ENCODE results near the gene RSAD1.

The RSAD1 gene

DNA sequence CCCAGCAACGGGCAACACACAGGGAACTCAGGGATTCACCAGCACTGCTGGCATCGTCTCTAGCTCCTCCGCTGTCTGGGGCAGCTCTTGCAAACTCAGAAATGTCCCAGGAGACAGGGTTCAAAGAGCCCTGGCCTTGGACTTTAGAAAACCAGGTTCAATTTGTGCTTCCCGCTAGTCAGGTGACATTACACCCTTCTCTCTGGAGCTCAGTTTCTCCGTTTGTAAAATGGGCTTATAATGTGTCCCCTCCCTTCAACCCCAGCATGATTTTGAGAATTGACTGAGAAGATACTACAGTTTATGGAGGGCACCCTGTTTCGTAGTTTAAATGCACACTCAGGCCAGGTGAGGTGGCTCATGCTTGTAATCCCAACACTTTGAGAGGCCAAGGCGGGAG, 27.6 kb downstream of the RSAD1 start:
- DNase-seq: no peak
- Histone ChIP-seq H4K20me1 (ENCODE audit: insufficient read depth, low read length) (no peaks in the 10 kb centered on the region), H3K4me2 (ENCODE audit: insufficient read depth, low read length) (no peak overlapping the region), H3K4me3 (ENCODE audit: low read depth in 1 of 2, low read length in 2 of 2) (no peak overlapping the region), H3K9me3 (ENCODE audit: insufficient read depth, low read length, severe bottlenecking) (no peaks in the 10 kb centered on the region), H3K27ac (ENCODE audit: low read length) (no peak overlapping the region), H3K36me3 (ENCODE audit: insufficient read depth, low read length) (no peaks in the 10 kb centered on the region), H2AFZ (ENCODE audit: low read depth, low read length) (no peak overlapping the region), H3K27me3 (ENCODE audit: insufficient read depth, low read length, poor library complexity) (peaks cover 10% of the 10 kb centered on the region), H3K9ac (ENCODE audit: low read depth, low read length) (no peak overlapping the region), H3K4me1 (ENCODE audit: insufficient read depth, low read length) (peaks cover 33% of the 10 kb centered on the region), H3K79me2 (ENCODE audit: insufficient read depth, low read length) (no peaks in the 10 kb centered on the region)
- TF ChIP-seq, protein P1, sequence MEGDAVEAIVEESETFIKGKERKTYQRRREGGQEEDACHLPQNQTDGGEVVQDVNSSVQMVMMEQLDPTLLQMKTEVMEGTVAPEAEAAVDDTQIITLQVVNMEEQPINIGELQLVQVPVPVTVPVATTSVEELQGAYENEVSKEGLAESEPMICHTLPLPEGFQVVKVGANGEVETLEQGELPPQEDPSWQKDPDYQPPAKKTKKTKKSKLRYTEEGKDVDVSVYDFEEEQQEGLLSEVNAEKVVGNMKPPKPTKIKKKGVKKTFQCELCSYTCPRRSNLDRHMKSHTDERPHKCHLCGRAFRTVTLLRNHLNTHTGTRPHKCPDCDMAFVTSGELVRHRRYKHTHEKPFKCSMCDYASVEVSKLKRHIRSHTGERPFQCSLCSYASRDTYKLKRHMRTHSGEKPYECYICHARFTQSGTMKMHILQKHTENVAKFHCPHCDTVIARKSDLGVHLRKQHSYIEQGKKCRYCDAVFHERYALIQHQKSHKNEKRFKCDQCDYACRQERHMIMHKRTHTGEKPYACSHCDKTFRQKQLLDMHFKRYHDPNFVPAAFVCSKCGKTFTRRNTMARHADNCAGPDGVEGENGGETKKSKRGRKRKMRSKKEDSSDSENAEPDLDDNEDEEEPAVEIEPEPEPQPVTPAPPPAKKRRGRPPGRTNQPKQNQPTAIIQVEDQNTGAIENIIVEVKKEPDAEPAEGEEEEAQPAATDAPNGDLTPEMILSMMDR (IDR thresholded peaks at IDR 0.05; ENCODE audit: borderline replicate concordance, extremely low read depth, low read length, poor library complexity, severe bottlenecking): no peak
- TF ChIP-seq EZH2 (IDR thresholded peaks at IDR 0.05; ENCODE audit: borderline replicate concordance, low read depth, low read length, severe bottlenecking): no peak
- no peak for ATAC-seq (ENCODE audit: insufficient read depth, low read depth)

DNA sequence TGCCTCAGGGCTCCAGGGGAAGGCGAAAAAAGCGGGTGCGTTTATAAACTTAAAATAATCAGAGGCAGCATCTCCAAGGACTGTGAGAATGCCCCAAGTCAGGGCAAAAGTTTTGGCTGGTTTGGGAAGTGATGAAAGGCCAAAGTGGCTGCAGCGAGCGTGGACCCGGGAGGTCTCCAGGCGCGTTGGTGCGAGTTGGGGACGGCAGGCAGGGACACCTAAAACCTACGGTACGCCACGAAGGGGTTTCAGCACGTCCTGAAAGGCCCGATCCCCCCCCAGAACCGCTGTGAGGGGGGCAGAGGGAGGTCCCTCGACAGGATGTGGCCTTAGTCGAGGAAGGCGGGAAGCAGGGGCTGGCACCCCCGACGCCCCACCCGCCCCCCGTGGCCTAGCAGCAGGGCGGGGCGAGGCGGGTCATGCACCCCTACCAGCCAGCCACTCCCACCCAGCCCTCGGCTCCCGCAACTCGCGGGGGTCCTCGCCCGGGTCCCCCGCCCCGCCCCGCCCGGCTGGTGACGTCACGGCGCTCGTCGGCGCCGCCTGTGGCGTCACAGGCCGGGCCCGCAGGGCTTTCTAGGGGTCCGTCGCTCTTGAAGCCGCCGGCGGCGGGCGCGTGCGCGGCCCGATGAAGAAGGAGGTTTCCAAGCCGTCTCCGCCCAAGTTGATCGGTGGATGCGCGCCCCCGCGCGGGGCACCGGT, 29.4 kb downstream of the RSAD1 start, which contains the start of gene MYCBPAP:
MYCBPAP (plus strand) TSS at position 569 of the 702 bp plus-strand sequence. CDS start 236 bp downstream, outside the sequence.
- peak; percentile 78 for DNase-seq

DNA sequence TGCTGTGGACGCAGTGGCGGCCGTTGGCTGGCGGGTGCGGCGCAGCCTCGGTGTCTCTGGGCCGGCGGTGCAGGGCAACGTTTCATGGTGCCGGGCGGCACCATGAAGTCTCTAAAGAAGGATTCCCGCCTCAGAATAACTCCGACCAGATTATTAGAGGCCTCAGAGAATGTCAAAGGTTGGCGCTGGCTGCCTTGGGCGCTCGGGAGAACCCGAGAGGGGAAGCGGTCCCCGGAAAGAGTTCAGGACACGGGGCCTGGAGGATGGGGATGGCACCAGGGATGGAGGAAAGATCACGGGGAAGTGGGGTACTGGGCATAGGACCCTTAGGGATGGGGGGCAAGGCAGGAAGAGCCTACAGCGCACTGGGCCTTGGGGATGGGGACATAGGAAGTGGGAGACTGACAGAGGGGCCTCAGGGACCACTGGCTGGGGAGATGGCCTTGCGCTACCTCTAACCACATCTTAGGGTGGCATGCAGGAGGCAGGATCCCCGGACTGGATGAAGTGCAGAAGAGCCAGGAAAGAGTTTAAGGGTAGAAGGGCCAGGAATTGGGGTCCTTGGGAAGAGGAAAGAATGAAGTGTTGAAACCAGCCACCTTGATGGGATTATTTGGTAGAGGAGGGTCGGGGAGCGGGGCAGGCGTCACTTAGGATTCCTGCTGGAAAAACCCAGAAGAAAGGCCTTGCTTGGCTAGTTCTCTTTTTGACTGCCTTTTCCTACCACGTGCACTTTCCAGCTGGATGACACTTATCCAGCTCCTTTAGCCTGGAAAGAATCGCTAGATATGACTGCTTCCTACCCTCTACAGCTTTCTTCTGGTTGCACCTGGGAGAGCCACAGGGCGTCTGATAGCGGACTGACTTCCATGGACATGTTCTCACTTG, 30.2 kb downstream of the RSAD1 start:
- peak overlapping the region; percentile 69 for H3K27ac ChIP-seq (ENCODE audit: low read length)
- H2AFZ ChIP-seq (ENCODE audit: low read depth, low read length): peak overlapping the region; percentile 73
- H3K9ac ChIP-seq (ENCODE audit: low read depth, low read length): peak overlapping the region; percentile 72
- peaks cover 33% of the 10 kb centered on the region for H3K4me1 ChIP-seq (ENCODE audit: insufficient read depth, low read length)
- DNase-seq (no peak), ATAC-seq (ENCODE audit: insufficient read depth, low read depth) (no peak)
- peak overlapping the region; percentile 42 to 79 for H3K4me3 ChIP-seq (ENCODE audit: low read depth in 1 of 2, low read length in 2 of 2)
- TF ChIP-seq, protein P1 (IDR thresholded peaks at IDR 0.05; ENCODE audit: borderline replicate concordance, extremely low read depth, low read length, poor library complexity, severe bottlenecking): peak; percentile 20
- TF ChIP-seq EZH2 (IDR thresholded peaks at IDR 0.05; ENCODE audit: borderline replicate concordance, low read depth, low read length, severe bottlenecking): no peak
- no peaks in the 10 kb centered on the region for H3K9me3 ChIP-seq (ENCODE audit: insufficient read depth, low read length, severe bottlenecking)
- H3K27me3 ChIP-seq (ENCODE audit: insufficient read depth, low read length, poor library complexity): peaks cover 8% of the 10 kb centered on the region
- H3K79me2 ChIP-seq (ENCODE audit: insufficient read depth, low read length): no peaks in the 10 kb centered on the region
- H3K36me3 ChIP-seq (ENCODE audit: insufficient read depth, low read length): no peaks in the 10 kb centered on the region
- H3K4me2 ChIP-seq (ENCODE audit: insufficient read depth, low read length): peak overlapping the region; percentile 71
- no peaks in the 10 kb centered on the region for H4K20me1 ChIP-seq (ENCODE audit: insufficient read depth, low read length)

More for the DNA sequence above, 29.4 kb downstream of the RSAD1 start, which contains the start of gene MYCBPAP:
- peak; percentile 71 for ATAC-seq (ENCODE audit: insufficient read depth, low read depth)
- peak within 1 kb of the TSS; percentile 73 for H2AFZ ChIP-seq (ENCODE audit: low read depth, low read length)
- H3K4me3 ChIP-seq (ENCODE audit: low read depth in 1 of 2, low read length in 2 of 2): peak within 1 kb of the TSS; percentile 42 to 79
- no peaks in the 10 kb centered on the region for H4K20me1 ChIP-seq (ENCODE audit: insufficient read depth, low read length)
- no peaks in the 10 kb centered on the region for H3K9me3 ChIP-seq (ENCODE audit: insufficient read depth, low read length, severe bottlenecking)
- peak within 1 kb of the TSS; percentile 72 for H3K9ac ChIP-seq (ENCODE audit: low read depth, low read length)
- H3K27ac ChIP-seq (ENCODE audit: low read length): peak within 1 kb of the TSS; percentile 69
- H3K27me3 ChIP-seq (ENCODE audit: insufficient read depth, low read length, poor library complexity): peaks cover 10% of the 10 kb centered on the region
- peaks cover 33% of the 10 kb centered on the region for H3K4me1 ChIP-seq (ENCODE audit: insufficient read depth, low read length)
- no peaks in the 10 kb centered on the region for H3K36me3 ChIP-seq (ENCODE audit: insufficient read depth, low read length)
- H3K79me2 ChIP-seq (ENCODE audit: insufficient read depth, low read length): no peaks in the 10 kb centered on the region
- H3K4me2 ChIP-seq (ENCODE audit: insufficient read depth, low read length): peak within 1 kb of the TSS; percentile 71
- TF ChIP-seq EZH2 (IDR thresholded peaks at IDR 0.05; ENCODE audit: borderline replicate concordance, low read depth, low read length, severe bottlenecking): no peak
- TF ChIP-seq, protein P1 (IDR thresholded peaks at IDR 0.05; ENCODE audit: borderline replicate concordance, extremely low read depth, low read length, poor library complexity, severe bottlenecking): no peak
